Neural progenitor cell (in vitro differentiated cells): Measurements from ENCODE around the gene ERN1. TPM values are rescaled to one million over a fixed set of nuclear protein-coding genes. Genes with fewer than 3 reads are reported as not detected.

Source experiments
- DNase-seq: peaks from one replicate; pipeline ENCODE4 v3.0.0-alpha.2; 2016; ENCODE audit warnings: low spot score
- H2AFZ ChIP-seq: fragments of 200-600 bp; sonication (generic); replicated peaks from 2 replicates; pipeline ENCODE4 v1.6.1; 2016; ENCODE audit warnings: antibody characterized with exemption
- H3F3A ChIP-seq: fragments of 200-600 bp; sonication (generic); 2 replicates; pipeline ENCODE4 v1.6.1; 2016; ENCODE audit warnings: antibody characterized with exemption, low read depth
- H3K27ac ChIP-seq: fragments of 200-600 bp; sonication (generic); 2 replicates; pipeline ENCODE4 v1.5.1; 2016; ENCODE audit warnings: mild to moderate bottlenecking
- H3K27me3 ChIP-seq: fragments of 200-600 bp; sonication (generic); 2 replicates; pipeline ENCODE4 v1.6.1; 2016; ENCODE audit warnings: mild to moderate bottlenecking, moderate library complexity
- H3K36me3 ChIP-seq: fragments of 200-600 bp; sonication (generic); 2 replicates; pipeline ENCODE4 v1.5.1; 2016
- H3K4me1 ChIP-seq: fragments of 200-600 bp; sonication (generic); 2 replicates; pipeline ENCODE4 v1.6.1; 2016; ENCODE audit warnings: mixed run types
- H3K4me2 ChIP-seq: fragments of 200-600 bp; sonication (generic); 2 replicates; pipeline ENCODE4 v1.6.1; 2016
- H3K4me3 ChIP-seq: fragments of 200-600 bp; sonication (generic); 2 replicates; pipeline ENCODE4 v1.5.1; 2016
- H3K79me2 ChIP-seq: fragments of 200-600 bp; sonication (generic); 2 replicates; pipeline ENCODE4 v1.6.1; 2016; ENCODE audit warnings: low read depth
- H3K9ac ChIP-seq: fragments of 200-600 bp; sonication (generic); 2 replicates; pipeline ENCODE4 v1.6.1; 2016
- H3K9me3 ChIP-seq: fragments of 200-600 bp; sonication (generic); 2 replicates; pipeline ENCODE4 v1.5.1; 2016; ENCODE audit warnings: low read depth
- H4K20me1 ChIP-seq: fragments of 200-600 bp; sonication (generic); 2 replicates; pipeline ENCODE4 v1.6.1; 2016; ENCODE audit warnings: low read depth
- H3K27ac Mint-ChIP-seq: 3 replicates; pipeline ENCODE4 v1.8.0; 2021; ENCODE audit warnings: mixed read lengths
- H3K27me3 Mint-ChIP-seq: 2 replicates; pipeline ENCODE4 v1.8.0; 2022; ENCODE audit warnings: low read depth, mild to moderate bottlenecking, inconsistent platforms, moderate library complexity, mixed read lengths; ENCODE audit not compliant: insufficient read depth
- H3K36me3 Mint-ChIP-seq: 3 replicates; pipeline ENCODE4 v1.8.0; 2021; ENCODE audit warnings: mixed read lengths
- H3K4me1 Mint-ChIP-seq: 3 replicates; pipeline ENCODE4 v1.8.0; 2021; ENCODE audit warnings: mixed read lengths
- H3K4me3 Mint-ChIP-seq: 3 replicates; pipeline ENCODE4 v1.8.0; 2021; ENCODE audit warnings: mild to moderate bottlenecking, moderate library complexity, mixed read lengths
- H3K9me3 Mint-ChIP-seq: 3 replicates; pipeline ENCODE4 v1.8.0; 2020; ENCODE audit warnings: mixed read lengths
- EZH2 ChIP-seq: fragments of 200-600 bp; sonication (generic); IDR thresholded peaks from 2 replicates; pipeline ENCODE4 v1.6.1; 2017; ENCODE audit warnings: antibody characterized with exemption, mild to moderate bottlenecking, moderate library complexity
- EZH2phosphoT487 ChIP-seq: fragments of 200-600 bp; sonication (generic); IDR thresholded peaks from 2 replicates; pipeline ENCODE4 v1.6.1; 2017; ENCODE audit warnings: antibody characterized with exemption
- total RNA-seq: library from RNA; depleted of rRNA; stranded (reverse); fragments of >200 nt; gene quantifications from 2 replicates; pipeline ENCODE4 v1.2.3, GENCODE V29; 2015; ENCODE audit warnings: low replicate concordance
- TF ChIP-seq, protein P1 (sequence below): fragments of 200-600 bp; sonication (generic); IDR thresholded peaks from 2 replicates; pipeline ENCODE4 v1.5.1; 2017; ENCODE audit warnings: antibody characterized with exemption, mild to moderate bottlenecking

The ERN1 gene
- total RNA-seq, 1 donor from 2014 or later = 2.4 TPM

DNA sequence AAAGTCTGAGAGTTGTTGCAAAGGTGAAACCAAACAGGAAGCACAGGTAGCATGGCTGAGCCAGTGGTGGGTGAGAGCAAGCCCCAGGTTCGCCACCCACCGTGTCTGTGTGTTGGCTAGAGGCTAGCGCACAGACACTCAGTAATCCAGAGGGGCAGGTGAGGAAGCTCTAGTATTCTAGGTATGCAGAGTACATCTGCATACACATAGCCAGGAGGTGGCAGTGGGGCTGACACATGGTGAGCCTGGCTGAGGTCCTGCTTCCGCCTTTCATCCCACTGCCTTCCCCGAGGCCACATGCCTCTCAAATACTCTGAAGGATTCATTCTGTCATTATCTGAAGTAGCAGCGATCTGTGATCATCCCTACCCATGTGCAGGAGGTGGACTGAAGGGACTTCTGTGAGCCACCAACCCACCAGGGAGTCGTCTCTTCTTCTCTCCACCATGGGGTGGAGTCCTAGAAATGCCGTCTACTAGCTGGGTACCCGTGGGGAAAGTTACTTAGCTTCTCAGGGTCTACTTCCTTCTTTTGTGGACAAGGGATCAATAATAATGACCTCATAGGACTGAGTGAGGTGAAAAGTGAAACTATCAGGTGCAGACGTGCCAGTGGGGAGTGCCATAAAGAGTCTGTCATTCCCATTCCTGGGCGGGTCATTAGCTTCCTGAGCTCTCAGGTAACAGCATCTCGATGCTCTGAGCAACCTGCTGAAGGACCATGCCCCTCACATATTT is 73.5 kb downstream of the ERN1 start:
- Histone ChIP-seq H4K20me1 (no peaks in the 10 kb centered on the region), H3K79me2 (no peaks in the 10 kb centered on the region), H3K4me3 (no peak overlapping the region), H3K27me3 (no peaks in the 10 kb centered on the region), H3F3A (no peaks in the 10 kb centered on the region), H3K36me3 (no peaks in the 10 kb centered on the region), H2AFZ (no peak overlapping the region), H3K9me3 (no peaks in the 10 kb centered on the region), H3K4me1 (no peaks in the 10 kb centered on the region), H3K4me2 (no peak overlapping the region), H3K9ac (no peak overlapping the region), H3K27ac (no peak overlapping the region)
- Mint-ChIP-seq H3K4me1 (no peaks in the 10 kb centered on the region), H3K36me3 (peaks cover 9% of the 10 kb centered on the region), H3K4me3 (no peak overlapping the region), H3K27me3 (peaks cover 2% of the 10 kb centered on the region), H3K27ac (no peak overlapping the region), H3K9me3 (no peaks in the 10 kb centered on the region)
- no peak for DNase-seq
- TF ChIP-seq, protein P1, sequence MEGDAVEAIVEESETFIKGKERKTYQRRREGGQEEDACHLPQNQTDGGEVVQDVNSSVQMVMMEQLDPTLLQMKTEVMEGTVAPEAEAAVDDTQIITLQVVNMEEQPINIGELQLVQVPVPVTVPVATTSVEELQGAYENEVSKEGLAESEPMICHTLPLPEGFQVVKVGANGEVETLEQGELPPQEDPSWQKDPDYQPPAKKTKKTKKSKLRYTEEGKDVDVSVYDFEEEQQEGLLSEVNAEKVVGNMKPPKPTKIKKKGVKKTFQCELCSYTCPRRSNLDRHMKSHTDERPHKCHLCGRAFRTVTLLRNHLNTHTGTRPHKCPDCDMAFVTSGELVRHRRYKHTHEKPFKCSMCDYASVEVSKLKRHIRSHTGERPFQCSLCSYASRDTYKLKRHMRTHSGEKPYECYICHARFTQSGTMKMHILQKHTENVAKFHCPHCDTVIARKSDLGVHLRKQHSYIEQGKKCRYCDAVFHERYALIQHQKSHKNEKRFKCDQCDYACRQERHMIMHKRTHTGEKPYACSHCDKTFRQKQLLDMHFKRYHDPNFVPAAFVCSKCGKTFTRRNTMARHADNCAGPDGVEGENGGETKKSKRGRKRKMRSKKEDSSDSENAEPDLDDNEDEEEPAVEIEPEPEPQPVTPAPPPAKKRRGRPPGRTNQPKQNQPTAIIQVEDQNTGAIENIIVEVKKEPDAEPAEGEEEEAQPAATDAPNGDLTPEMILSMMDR = no peak
- TF ChIP-seq EZH2 (no peak), EZH2phosphoT487 (no peak)

DNA sequence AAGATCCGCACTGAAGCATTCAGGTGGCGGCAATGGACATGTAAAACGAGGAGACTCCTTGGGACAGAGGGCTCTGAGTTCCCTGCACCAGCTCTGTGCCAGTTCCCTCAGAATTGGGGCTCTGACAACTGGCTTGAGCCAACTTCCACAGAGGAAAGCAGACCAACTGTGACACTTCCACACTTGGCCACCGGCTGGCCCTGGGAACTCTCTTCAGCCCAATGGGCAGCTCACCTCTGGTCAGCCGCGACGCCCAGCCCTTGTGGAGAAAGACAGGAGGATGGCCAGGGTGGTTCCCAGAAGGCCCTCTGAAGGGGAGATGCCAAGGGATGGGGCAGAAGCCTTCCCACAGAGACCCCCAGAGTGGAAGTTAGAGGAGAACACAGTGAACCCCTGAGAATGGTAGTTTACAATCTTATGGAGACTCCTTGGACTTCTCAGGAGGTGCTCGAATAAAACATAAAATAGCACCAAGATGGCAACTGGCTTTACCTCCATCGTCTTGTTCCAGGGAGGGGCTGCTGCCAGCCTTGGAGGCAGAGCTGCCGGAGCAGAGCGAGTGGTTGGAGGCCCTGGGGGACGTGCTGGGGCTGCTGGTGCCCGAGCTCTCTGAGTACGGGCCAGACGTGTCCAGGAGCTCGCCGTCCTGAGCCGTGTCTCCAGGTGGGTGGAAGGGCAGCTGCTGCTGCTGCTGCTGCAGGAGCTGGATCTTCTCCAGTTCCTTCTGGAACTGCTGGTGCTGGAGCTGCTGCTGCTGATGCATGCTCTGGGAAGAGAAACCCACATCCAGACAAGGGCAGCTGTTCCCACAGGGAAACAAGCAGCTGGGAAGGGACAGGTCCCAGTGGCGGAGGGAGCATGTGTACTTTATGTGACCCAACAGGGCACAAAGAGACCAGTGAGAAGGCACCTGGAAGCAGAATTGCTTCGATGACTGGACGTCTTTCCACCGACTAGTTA is 74.5 kb downstream of the ERN1 start:
- Mint-ChIP-seq H3K4me1 (no peaks in the 10 kb centered on the region), H3K27me3 (peaks cover 2% of the 10 kb centered on the region), H3K27ac (no peak overlapping the region), H3K36me3 (peaks cover 9% of the 10 kb centered on the region), H3K9me3 (no peaks in the 10 kb centered on the region), H3K4me3 (no peak overlapping the region)
- Histone ChIP-seq H3K9ac (no peak overlapping the region), H3F3A (no peaks in the 10 kb centered on the region), H4K20me1 (no peaks in the 10 kb centered on the region), H3K4me3 (no peak overlapping the region), H3K79me2 (no peaks in the 10 kb centered on the region), H3K9me3 (no peaks in the 10 kb centered on the region), H3K36me3 (no peaks in the 10 kb centered on the region), H3K4me1 (no peaks in the 10 kb centered on the region), H3K27me3 (no peaks in the 10 kb centered on the region), H3K27ac (no peak overlapping the region), H3K4me2 (no peak overlapping the region), H2AFZ (no peak overlapping the region)
- TF ChIP-seq, protein P1 = no peak
- no peak for TF ChIP-seq EZH2phosphoT487
- no peak for TF ChIP-seq EZH2
- no peak for DNase-seq

DNA sequence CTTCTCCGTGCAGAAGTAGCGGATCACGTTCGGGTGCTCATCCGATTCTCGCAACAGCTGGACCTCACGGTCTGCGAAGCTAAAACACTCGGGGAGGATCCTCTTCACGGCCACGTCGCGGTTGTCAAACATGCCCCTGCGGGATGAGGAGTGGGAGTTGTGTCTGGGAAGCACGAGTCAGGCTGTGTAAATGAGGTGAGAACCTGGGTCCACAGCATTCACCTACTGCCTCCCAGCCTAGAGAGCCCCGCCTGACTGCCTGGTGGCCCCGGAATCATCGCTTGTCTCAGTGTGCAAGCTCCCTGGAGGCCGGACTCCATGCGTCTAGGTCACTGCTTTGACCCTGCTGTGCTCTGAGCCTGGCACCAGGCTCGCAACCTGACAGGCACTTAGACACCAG is 75.6 kb downstream of the ERN1 start:
- Mint-ChIP-seq H3K4me1 (no peaks in the 10 kb centered on the region), H3K27ac (no peak overlapping the region), H3K27me3 (peaks cover 2% of the 10 kb centered on the region), H3K4me3 (no peak overlapping the region), H3K9me3 (no peaks in the 10 kb centered on the region), H3K36me3 (peaks cover 7% of the 10 kb centered on the region)
- H4K20me1 ChIP-seq = no peaks in the 10 kb centered on the region
- H3K9ac ChIP-seq = no peak overlapping the region
- H3K27me3 ChIP-seq = no peaks in the 10 kb centered on the region
- H3F3A ChIP-seq = no peaks in the 10 kb centered on the region
- no peaks in the 10 kb centered on the region for H3K79me2 ChIP-seq
- H3K36me3 ChIP-seq = no peaks in the 10 kb centered on the region
- H2AFZ ChIP-seq = no peak overlapping the region
- H3K4me3 ChIP-seq = no peak overlapping the region
- no peaks in the 10 kb centered on the region for H3K4me1 ChIP-seq
- TF ChIP-seq EZH2phosphoT487 (no peak), EZH2 (no peak)
- TF ChIP-seq, protein P1 = no peak
- no peak for DNase-seq
- H3K27ac ChIP-seq = no peak overlapping the region
- H3K4me2 ChIP-seq = no peak overlapping the region
- H3K9me3 ChIP-seq = no peaks in the 10 kb centered on the region
